ENCODE results near the gene ANKRD52. TPM values are rescaled to one million over a fixed set of nuclear protein-coding genes. Genes with fewer than 3 reads are reported as not detected.

ANKRD52 gene
- total and polyA plus RNA-seq, 9 of the 15 experiments (the other 6 are each of a cell fraction or from before 2014, with no cell fraction given), result 0.52 to 46.8 (median 7.9) TPM

- TF ChIP-seq MAZ (CRISPR knock-in tag; conservative IDR thresholded peaks at IDR 0.05 in 1 of 2, IDR thresholded peaks at IDR 0.05 in 1 of 2), result peak in 1 of 2 experiments; percentile 31; a peak in 1 of 4 replicates
- TF ChIP-seq PBX2 (CRISPR knock-in tag; IDR thresholded peaks at IDR 0.05; ENCODE audit: low read depth), result no peak
- TF ChIP-seq PBX2 (tag; conservative IDR thresholded peaks at IDR 0.05; ENCODE audit: low read depth), result peak; percentile 33; the same call in 1 of the 2 replicates
- TF ChIP-seq NR1H2 (CRISPR knock-in tag; IDR thresholded peaks at IDR 0.05), result no peak
- TF ChIP-seq CXXC5 (CRISPR knock-in tag; IDR thresholded peaks at IDR 0.05), result no peak
- TF ChIP-seq RREB1 (CRISPR knock-in tag; IDR thresholded peaks at IDR 0.05), result no peak
- TF ChIP-seq, protein P1, sequence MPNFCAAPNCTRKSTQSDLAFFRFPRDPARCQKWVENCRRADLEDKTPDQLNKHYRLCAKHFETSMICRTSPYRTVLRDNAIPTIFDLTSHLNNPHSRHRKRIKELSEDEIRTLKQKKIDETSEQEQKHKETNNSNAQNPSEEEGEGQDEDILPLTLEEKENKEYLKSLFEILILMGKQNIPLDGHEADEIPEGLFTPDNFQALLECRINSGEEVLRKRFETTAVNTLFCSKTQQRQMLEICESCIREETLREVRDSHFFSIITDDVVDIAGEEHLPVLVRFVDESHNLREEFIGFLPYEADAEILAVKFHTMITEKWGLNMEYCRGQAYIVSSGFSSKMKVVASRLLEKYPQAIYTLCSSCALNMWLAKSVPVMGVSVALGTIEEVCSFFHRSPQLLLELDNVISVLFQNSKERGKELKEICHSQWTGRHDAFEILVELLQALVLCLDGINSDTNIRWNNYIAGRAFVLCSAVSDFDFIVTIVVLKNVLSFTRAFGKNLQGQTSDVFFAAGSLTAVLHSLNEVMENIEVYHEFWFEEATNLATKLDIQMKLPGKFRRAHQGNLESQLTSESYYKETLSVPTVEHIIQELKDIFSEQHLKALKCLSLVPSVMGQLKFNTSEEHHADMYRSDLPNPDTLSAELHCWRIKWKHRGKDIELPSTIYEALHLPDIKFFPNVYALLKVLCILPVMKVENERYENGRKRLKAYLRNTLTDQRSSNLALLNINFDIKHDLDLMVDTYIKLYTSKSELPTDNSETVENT (CRISPR knock-in tag; IDR thresholded peaks at IDR 0.05), result no peak
- TF ChIP-seq, protein P2, sequence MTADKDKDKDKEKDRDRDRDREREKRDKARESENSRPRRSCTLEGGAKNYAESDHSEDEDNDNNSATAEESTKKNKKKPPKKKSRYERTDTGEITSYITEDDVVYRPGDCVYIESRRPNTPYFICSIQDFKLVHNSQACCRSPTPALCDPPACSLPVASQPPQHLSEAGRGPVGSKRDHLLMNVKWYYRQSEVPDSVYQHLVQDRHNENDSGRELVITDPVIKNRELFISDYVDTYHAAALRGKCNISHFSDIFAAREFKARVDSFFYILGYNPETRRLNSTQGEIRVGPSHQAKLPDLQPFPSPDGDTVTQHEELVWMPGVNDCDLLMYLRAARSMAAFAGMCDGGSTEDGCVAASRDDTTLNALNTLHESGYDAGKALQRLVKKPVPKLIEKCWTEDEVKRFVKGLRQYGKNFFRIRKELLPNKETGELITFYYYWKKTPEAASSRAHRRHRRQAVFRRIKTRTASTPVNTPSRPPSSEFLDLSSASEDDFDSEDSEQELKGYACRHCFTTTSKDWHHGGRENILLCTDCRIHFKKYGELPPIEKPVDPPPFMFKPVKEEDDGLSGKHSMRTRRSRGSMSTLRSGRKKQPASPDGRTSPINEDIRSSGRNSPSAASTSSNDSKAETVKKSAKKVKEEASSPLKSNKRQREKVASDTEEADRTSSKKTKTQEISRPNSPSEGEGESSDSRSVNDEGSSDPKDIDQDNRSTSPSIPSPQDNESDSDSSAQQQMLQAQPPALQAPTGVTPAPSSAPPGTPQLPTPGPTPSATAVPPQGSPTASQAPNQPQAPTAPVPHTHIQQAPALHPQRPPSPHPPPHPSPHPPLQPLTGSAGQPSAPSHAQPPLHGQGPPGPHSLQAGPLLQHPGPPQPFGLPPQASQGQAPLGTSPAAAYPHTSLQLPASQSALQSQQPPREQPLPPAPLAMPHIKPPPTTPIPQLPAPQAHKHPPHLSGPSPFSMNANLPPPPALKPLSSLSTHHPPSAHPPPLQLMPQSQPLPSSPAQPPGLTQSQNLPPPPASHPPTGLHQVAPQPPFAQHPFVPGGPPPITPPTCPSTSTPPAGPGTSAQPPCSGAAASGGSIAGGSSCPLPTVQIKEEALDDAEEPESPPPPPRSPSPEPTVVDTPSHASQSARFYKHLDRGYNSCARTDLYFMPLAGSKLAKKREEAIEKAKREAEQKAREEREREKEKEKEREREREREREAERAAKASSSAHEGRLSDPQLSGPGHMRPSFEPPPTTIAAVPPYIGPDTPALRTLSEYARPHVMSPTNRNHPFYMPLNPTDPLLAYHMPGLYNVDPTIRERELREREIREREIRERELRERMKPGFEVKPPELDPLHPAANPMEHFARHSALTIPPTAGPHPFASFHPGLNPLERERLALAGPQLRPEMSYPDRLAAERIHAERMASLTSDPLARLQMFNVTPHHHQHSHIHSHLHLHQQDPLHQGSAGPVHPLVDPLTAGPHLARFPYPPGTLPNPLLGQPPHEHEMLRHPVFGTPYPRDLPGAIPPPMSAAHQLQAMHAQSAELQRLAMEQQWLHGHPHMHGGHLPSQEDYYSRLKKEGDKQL (CRISPR knock-in tag; IDR thresholded peaks at IDR 0.05; ENCODE audit: borderline replicate concordance), result no peak
- peak; percentile 57; the same call in 1 of the 2 replicates for TF ChIP-seq SMAD4 (CRISPR knock-in tag; conservative IDR thresholded peaks at IDR 0.05)
- peak; percentile 88 for TF ChIP-seq NFIC (IDR thresholded peaks at IDR 0.05)
These were observed 14.4 kb downstream of the ANKRD52 start (continued) for GRCh38 chr12:56243731-56244181.

Measured in K562 (cell line).